ENCODE data around the gene MZT2A.
"Not testable (repeated sequence)": the region's sequence is repeated elsewhere in the genome, so short reads cannot be mapped to it uniquely, and the experiment has no call there.

The MZT2A gene

GRCh38 chr2:131445896-131446295 lies 46.3 kb downstream of the MZT2A start:
- no peak for DNase-seq

- DNase-seq: not testable (repeated sequence)
Observed at GRCh38 chr2:131445515-131445797, 46.7 kb downstream of the MZT2A start.

GRCh38 chr2:131444736-131445514 lies 47.3 kb downstream of the MZT2A start:
- not testable (repeated sequence) for DNase-seq

GRCh38 chr2:131440742-131441468 lies 51.3 kb downstream of the MZT2A start:
- not testable (repeated sequence) for DNase-seq
